Peyer's patch (tissue), 4 donors: Measurements from ENCODE around the gene C1QL1.

Experiments
- POLR2A ChIP-seq, 2 donors: fragments of 450-650 bp; IDR thresholded peaks; one replicate each; pipeline ENCODE4 v1.5.1; 2017; ENCODE audit warnings: antibody characterized with exemption in 2 of 2, mild to moderate bottlenecking in 2 of 2, moderate library complexity in 2 of 2
- TF ChIP-seq, protein P1 (sequence below), 6 experiments: fragments of 450-650 bp in 4 of 6; fragments of 200-600 bp in 2 of 6; sonication (generic) in 1 of 6; IDR thresholded peaks; one replicate each; pipeline ENCODE4 v1.5.1; 2017 to 2019; ENCODE audit warnings: antibody characterized with exemption in 6 of 6, mild to moderate bottlenecking in 3 of 6, moderate library complexity in 1 of 6

GRCh38 chr17:44915862-44916780 lies 52.0 kb downstream of the C1QL1 start:
- TF ChIP-seq, protein P1, sequence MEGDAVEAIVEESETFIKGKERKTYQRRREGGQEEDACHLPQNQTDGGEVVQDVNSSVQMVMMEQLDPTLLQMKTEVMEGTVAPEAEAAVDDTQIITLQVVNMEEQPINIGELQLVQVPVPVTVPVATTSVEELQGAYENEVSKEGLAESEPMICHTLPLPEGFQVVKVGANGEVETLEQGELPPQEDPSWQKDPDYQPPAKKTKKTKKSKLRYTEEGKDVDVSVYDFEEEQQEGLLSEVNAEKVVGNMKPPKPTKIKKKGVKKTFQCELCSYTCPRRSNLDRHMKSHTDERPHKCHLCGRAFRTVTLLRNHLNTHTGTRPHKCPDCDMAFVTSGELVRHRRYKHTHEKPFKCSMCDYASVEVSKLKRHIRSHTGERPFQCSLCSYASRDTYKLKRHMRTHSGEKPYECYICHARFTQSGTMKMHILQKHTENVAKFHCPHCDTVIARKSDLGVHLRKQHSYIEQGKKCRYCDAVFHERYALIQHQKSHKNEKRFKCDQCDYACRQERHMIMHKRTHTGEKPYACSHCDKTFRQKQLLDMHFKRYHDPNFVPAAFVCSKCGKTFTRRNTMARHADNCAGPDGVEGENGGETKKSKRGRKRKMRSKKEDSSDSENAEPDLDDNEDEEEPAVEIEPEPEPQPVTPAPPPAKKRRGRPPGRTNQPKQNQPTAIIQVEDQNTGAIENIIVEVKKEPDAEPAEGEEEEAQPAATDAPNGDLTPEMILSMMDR (IDR thresholded peaks at IDR 0.05): no peak
- TF ChIP-seq POLR2A (IDR thresholded peaks at IDR 0.05): no peak
